Mesothelial cell of epicardium (in vitro differentiated cells): Measurements from ENCODE around the gene PRCD. TPM values are rescaled to one million over a fixed set of nuclear protein-coding genes. Genes with fewer than 3 reads are reported as not detected.

ENCODE experiments used
- DNase-seq, 2 experiments: peaks; one replicate each; pipeline ENCODE4 v3.0.0; 2021; ENCODE audit warnings: low spot score in 2 of 2; ENCODE audit not compliant: unreplicated experiment in 2 of 2
- H3K27ac Mint-ChIP-seq: 2 replicates; pipeline ENCODE4 v1.8.0; 2021; ENCODE audit warnings: mixed read lengths
- H3K27me3 Mint-ChIP-seq: 2 replicates; pipeline ENCODE4 v1.8.0; 2021; ENCODE audit warnings: low read depth, mixed read lengths
- H3K36me3 Mint-ChIP-seq: 2 replicates; pipeline ENCODE4 v1.8.0; 2021; ENCODE audit warnings: mixed read lengths
- H3K4me1 Mint-ChIP-seq: 2 replicates; pipeline ENCODE4 v1.8.0; 2021; ENCODE audit warnings: mixed read lengths
- H3K4me3 Mint-ChIP-seq: 2 replicates; pipeline ENCODE4 v1.8.0; 2021; ENCODE audit warnings: mild to moderate bottlenecking, moderate library complexity, mixed read lengths
- H3K9me3 Mint-ChIP-seq: 2 replicates; pipeline ENCODE4 v1.8.0; 2021; ENCODE audit warnings: mixed read lengths
- total RNA-seq: library from RNA; stranded (reverse); gene quantifications from 3 replicates; pipeline ENCODE4 v1.2.1, GENCODE V29; 2021
- TF ChIP-seq, protein P1 (sequence below): fragments of 200-600 bp; sonication (generic); IDR thresholded peaks from one replicate; pipeline ENCODE4 v1.5.0; 2021; ENCODE audit warnings: antibody characterized with exemption; ENCODE audit not compliant: unreplicated experiment

PRCD gene
- total RNA-seq, 1 donor from 2014 or later: 9.9 TPM

DNA sequence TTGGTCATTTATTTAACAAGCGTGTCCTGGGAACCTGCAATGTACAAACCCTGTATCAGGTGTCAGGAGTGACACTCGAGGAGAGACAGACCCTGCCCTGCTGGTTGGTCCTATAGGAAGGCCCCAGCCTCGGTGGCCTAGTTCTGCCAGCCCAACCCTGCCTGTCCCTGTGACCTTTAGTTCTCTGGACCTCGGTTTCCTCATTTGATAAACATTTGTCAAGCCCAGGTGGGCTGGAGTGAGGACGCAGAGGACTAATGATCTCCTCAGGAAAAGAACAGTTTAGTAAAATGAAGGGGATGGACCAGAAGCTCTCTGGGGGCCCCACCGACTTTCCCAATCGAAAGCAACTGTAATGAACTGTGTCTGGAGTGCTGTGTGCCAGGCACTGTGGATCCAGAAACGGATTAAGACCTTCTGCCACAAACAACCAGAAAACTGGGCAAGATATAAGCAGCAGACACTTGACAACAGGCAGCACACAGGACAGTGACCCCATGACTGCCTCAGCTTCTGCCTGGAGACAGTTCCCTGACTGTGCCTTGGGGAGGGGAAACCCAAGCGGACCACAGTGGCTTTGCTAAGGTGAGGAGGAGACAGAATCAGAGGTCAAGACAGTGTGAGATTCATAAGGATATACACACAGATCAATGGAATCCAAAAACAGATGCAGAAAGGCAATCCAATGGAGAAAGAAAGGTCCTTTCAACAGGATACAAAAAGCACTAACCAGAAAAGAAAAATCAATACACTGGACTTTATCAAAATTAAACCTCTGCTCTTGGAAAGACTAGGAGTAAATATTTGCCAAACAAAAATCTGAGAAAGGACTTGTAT, 8.8 kb downstream of the PRCD start:
- no peak for DNase-seq
- Mint-ChIP-seq H3K4me3 (no peak overlapping the region), H3K4me1 (peaks cover 19% of the 10 kb centered on the region), H3K9me3 (no peaks in the 10 kb centered on the region), H3K27me3 (no peaks in the 10 kb centered on the region), H3K27ac (no peak overlapping the region), H3K36me3 (no peaks in the 10 kb centered on the region)
- TF ChIP-seq, protein P1, sequence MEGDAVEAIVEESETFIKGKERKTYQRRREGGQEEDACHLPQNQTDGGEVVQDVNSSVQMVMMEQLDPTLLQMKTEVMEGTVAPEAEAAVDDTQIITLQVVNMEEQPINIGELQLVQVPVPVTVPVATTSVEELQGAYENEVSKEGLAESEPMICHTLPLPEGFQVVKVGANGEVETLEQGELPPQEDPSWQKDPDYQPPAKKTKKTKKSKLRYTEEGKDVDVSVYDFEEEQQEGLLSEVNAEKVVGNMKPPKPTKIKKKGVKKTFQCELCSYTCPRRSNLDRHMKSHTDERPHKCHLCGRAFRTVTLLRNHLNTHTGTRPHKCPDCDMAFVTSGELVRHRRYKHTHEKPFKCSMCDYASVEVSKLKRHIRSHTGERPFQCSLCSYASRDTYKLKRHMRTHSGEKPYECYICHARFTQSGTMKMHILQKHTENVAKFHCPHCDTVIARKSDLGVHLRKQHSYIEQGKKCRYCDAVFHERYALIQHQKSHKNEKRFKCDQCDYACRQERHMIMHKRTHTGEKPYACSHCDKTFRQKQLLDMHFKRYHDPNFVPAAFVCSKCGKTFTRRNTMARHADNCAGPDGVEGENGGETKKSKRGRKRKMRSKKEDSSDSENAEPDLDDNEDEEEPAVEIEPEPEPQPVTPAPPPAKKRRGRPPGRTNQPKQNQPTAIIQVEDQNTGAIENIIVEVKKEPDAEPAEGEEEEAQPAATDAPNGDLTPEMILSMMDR: no peak

DNA sequence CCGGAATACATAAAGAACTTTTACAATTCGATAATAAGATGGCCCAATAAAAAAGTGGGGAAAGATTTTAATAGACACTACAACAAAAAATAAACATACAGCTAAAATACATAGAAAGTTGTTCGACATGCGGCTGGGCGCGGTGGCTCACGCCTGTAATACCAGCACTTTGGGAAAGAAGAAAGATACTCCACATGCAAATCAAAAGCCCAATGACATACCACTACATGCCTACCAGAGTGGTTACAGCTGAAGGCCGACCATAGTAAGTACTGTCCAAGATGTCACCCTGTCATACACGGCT, 9.3 kb downstream of the PRCD start:
- no peaks in the 10 kb centered on the region for H3K27me3 Mint-ChIP-seq
- no peak overlapping the region for H3K27ac Mint-ChIP-seq
- peaks cover 14% of the 10 kb centered on the region for H3K4me1 Mint-ChIP-seq
- no peaks in the 10 kb centered on the region for H3K36me3 Mint-ChIP-seq
- TF ChIP-seq, protein P1: no peak
- H3K9me3 Mint-ChIP-seq: no peaks in the 10 kb centered on the region
- H3K4me3 Mint-ChIP-seq: no peak overlapping the region
- no peak for DNase-seq

DNA sequence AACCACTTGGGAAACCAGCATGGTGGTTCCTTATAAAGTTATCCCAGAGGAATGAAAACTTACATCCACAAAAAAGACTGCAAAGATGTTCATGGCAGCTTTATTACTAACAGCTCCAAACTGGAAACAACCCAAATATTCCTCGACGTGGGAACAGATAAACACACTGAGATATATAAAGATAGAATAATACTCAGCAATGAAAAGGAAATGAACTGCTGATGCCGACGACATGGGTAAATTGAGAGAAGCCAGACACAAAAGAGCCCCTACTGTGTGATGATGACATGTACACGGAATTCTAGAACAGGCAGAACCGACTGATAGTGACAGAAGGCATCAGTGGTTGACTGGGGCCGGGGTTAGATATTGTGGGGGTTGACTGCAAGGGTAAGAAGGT, 9.7 kb downstream of the PRCD start:
- Mint-ChIP-seq H3K27ac (no peak overlapping the region), H3K9me3 (no peaks in the 10 kb centered on the region), H3K27me3 (no peaks in the 10 kb centered on the region), H3K4me3 (no peak overlapping the region), H3K4me1 (peaks cover 10% of the 10 kb centered on the region), H3K36me3 (no peaks in the 10 kb centered on the region)
- DNase-seq: no peak
- TF ChIP-seq, protein P1: no peak

DNA sequence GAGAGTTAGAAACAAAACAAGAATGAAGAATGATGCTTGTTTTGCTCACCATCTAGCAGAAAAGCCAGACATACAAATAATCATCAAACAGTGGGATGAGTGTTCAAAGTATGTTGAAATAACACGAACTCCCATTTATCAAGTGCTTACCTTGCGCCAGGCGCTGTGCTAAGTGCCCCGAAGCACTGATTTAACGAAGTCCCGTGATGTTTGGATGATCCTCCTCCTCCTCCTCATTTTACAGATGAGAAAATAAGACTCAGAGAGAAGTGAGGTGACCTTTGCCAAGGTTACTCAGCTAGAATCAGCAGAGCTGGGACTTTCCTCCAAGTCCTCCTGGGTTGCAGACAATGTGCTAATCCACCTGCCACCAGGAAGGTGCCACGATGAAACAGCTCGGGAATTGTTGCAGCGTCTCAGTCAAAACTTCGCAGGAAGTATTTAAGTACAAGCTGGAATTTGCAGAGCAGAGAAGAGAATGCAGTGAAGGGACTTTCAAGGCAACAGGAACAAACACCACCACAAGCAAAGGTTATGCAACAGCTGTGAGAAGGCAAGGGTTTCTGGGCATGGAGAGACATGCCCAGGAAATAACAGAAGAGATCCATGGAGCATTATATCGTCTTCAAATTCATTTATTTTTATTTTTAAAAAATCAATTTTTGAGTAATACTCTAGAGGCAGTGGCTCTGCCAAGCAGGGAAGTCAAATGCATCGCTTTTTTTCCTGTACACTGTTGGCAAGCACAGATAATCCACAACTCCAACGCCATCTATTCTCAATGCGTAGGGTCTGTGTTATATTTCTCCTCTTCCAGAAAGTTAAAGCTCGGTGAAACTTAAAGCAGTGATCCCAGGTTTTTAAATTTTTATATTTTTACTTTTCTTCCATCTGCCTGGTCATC, 11.1 kb downstream of the PRCD start:
- DNase-seq: no peak
- Mint-ChIP-seq H3K27ac (peak overlapping the region; percentile 90), H3K4me3 (peak overlapping the region; percentile 36), H3K36me3 (no peaks in the 10 kb centered on the region), H3K4me1 (peaks cover 14% of the 10 kb centered on the region), H3K27me3 (no peaks in the 10 kb centered on the region), H3K9me3 (no peaks in the 10 kb centered on the region)
- TF ChIP-seq, protein P1: no peak

- Mint-ChIP-seq H3K9me3 (no peaks in the 10 kb centered on the region), H3K36me3 (no peaks in the 10 kb centered on the region), H3K4me1 (peaks cover 18% of the 10 kb centered on the region), H3K4me3 (no peak overlapping the region), H3K27me3 (no peaks in the 10 kb centered on the region), H3K27ac (no peak overlapping the region)
- no peak for DNase-seq
- TF ChIP-seq, protein P1: no peak
Measured at GRCh38 chr17:76551685-76552084, 11.8 kb downstream of the PRCD start.
